Adrenal gland (tissue), 12 donors: Measurements from ENCODE around the gene HYAL2. TPM values are rescaled to one million over a fixed set of nuclear protein-coding genes. Genes with fewer than 3 reads are reported as not detected.

Experiments used
- DNase-seq, 7 donors: peaks; one replicate each; pipeline ENCODE4 v3.0.0-alpha.2; 2019 to 2020
- H3K27ac ChIP-seq, 5 donors: fragments of 200-600 bp; sonication (generic) in 4 of 5; 1 replicate in 3 of 5; 2 replicates in 2 of 5; pipeline versions ENCODE4 v1.5.1 to v1.8.0; 2016 to 2020; ENCODE audit warnings: mild to moderate bottlenecking in 1 of 5
- H3K27me3 ChIP-seq: fragments of 200-600 bp; 2 replicates; pipeline ENCODE4 v1.8.0; 2021
- H3K36me3 ChIP-seq, 2 donors: fragments of 200-600 bp; replicated peaks in 1 of 2; 1 replicate in 1 of 2; 2 replicates in 1 of 2; pipeline versions ENCODE4 v1.5.1 to v1.8.0; 2018 to 2022
- H3K4me1 ChIP-seq, 2 donors: fragments of 200-600 bp; replicated peaks in 1 of 2; 1 replicate in 1 of 2; 2 replicates in 1 of 2; pipeline versions ENCODE4 v1.5.1 to v1.8.0; 2018 to 2021
- H3K4me3 ChIP-seq, 4 donors: fragments of 200-600 bp; sonication (generic) in 3 of 4; one replicate each; pipeline ENCODE4 v1.5.1; 2016 to 2018
- H3K9me3 ChIP-seq, 3 donors: fragments of 200-600 bp; sonication (generic) in 1 of 3; replicated peaks in 1 of 3; 1 replicate in 2 of 3; 2 replicates in 1 of 3; pipeline versions ENCODE4 v1.5.1 to v1.8.0; 2016 to 2021
- POLR2A ChIP-seq, 2 donors: fragments of 450-650 bp; IDR thresholded peaks; one replicate each; pipeline ENCODE4 v1.6.1; 2017; ENCODE audit warnings: antibody characterized with exemption in 2 of 2, mild to moderate bottlenecking in 2 of 2, moderate library complexity in 1 of 2
- WGBS, 4 donors: extraction: QIAGEN DNeasy Blood & Tissue Kit in 2 of 4; methylation state at CpG; one replicate each; pipeline versions ENCODE4 v1.1.5 to v1.1.7; 2013 to 2017; 5-methylcytosine and 5-hydroxymethylcytosine counted together
- intact Hi-C, 2 donors: fragments of 100-400 bp; cut with DNase I; formaldehyde crosslinking; loops; one replicate each; pipeline versions ENCODE4 v1.14.1 to v1.15.0; 2022 to 2023
- polyA plus RNA-seq, 3 donors: library from polyadenylated mRNA; stranded (reverse); fragments of 200-250 nt in 2 of 3; fragments of 350-450 nt in 1 of 3; fragmentation: Illumina TruSeq in 1 of 3; extraction: RNeasy Lipid Tissue Mini Kit (QIAGEN cat#74804) in 1 of 3; gene quantifications; one replicate each; pipeline ENCODE4 v1.2.3, GENCODE V29; 2013 to 2014
- total RNA-seq, 9 donors: library from RNA; depleted of rRNA in 4 of 9; stranded (reverse); fragments of >200 nt in 4 of 9; fragments of 120-200 nt in 1 of 9; fragmentation: NEBNext Ultra II Directional in 1 of 9; extraction: Animal tissue kit (Norgen Biotek cat#: 25700) in 1 of 9; gene quantifications; one replicate each; pipeline versions ENCODE4 v1.1.0 to v1.2.4, GENCODE V29; 2013 to 2023
- TF ChIP-seq, protein P1 (sequence below), 6 experiments: fragments of 450-650 bp in 4 of 6; fragments of 200-600 bp in 2 of 6; sonication (generic) in 1 of 6; IDR thresholded peaks; 1 replicate in 5 of 6; 2 replicates in 1 of 6; pipeline versions ENCODE4 v1.5.1 to v1.8.0; 2016 to 2021; ENCODE audit warnings: antibody characterized with exemption in 6 of 6, mild to moderate bottlenecking in 2 of 6, moderate library complexity in 1 of 6
- donor health status: healthy with polysubstance abuse.
- donor health status: Bipolar disorder and iron deficiency.
- donor health status: DM: yes; HTN: yes; CAD: no.
- donor health status: DM: no; HTN: no; CAD: no.
- donor health status: DM: no; HTN: no; CAD: no.
- donor health status: DM: yes; HTN: yes; CAD: no.

The HYAL2 gene
- total and polyA plus RNA-seq, 12 donors, result 28.0 to 186 (median 99.8) TPM

DNA sequence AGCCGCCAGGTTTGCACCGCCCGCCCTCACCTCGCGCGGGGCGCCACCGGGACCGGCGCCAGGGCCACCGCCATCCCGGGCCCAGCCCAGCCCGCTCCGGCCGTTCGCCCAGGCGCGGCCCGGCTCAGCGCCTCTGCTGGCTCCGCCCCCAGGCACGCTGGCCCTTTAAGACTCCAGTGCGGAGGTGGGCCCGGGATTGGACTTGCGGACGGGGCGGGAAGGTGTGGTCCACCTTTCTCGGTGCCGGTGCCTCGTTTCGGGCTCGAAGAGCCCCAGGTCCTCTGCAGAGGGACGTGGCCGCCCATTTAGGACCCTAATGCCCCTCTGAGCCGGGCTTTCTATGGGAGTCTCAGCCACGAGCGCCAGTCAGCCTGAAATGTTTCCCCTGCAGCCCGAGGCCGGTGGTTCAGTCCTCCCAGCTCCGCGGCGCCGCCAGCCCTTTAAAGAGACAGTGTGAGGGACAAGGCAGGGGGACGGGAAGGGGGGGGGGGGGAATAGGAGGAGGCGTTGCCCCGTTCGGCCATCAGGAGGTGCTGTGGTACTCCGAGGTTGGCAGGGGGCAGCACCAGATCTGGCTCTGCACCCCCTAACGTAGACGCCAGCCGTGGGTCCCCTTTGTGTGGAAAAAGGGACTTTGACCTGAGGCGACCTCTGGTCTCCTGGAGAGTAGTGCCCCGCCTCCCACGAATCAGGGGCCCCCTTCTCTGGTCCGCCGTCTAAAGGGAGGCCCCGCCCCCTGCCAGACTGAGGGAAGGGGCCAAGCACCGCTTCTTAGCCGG lies 1.0 kb downstream of the HYAL2 start:
- H3K4me1 ChIP-seq, result peaks cover 44 to 73% of the 10 kb centered on the region in 2 donors
- intact Hi-C loops, result loop anchor here in 1 of 2 donors (5.0 kb wide), 1 partner anchor 49 kb away; no protein-coding TSS in a partner anchor
- H3K27ac ChIP-seq, result peak overlapping the region; percentile 83 to 98 (median 94)
- no peaks in the 10 kb centered on the region for H3K27me3 ChIP-seq
- H3K9me3 ChIP-seq, result no peaks in the 10 kb centered on the region
- H3K4me3 ChIP-seq, result peak overlapping the region; percentile 25 to 96 (median 62)
- TF ChIP-seq, protein P1, sequence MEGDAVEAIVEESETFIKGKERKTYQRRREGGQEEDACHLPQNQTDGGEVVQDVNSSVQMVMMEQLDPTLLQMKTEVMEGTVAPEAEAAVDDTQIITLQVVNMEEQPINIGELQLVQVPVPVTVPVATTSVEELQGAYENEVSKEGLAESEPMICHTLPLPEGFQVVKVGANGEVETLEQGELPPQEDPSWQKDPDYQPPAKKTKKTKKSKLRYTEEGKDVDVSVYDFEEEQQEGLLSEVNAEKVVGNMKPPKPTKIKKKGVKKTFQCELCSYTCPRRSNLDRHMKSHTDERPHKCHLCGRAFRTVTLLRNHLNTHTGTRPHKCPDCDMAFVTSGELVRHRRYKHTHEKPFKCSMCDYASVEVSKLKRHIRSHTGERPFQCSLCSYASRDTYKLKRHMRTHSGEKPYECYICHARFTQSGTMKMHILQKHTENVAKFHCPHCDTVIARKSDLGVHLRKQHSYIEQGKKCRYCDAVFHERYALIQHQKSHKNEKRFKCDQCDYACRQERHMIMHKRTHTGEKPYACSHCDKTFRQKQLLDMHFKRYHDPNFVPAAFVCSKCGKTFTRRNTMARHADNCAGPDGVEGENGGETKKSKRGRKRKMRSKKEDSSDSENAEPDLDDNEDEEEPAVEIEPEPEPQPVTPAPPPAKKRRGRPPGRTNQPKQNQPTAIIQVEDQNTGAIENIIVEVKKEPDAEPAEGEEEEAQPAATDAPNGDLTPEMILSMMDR (IDR thresholded peaks at IDR 0.05), result peak; percentile 20 to 66 (median 32)
- peak; percentile 36 to 69 for TF ChIP-seq POLR2A (IDR thresholded peaks at IDR 0.05)
- 1% methylated on average over 47 to 59 of the region's 59 CpGs; no CpG with 5 or more reads in 1 of the 4 donors for WGBS, 4 donors
- H3K36me3 ChIP-seq, result peaks cover 0 to 39% of the 10 kb centered on the region in 2 donors
- peak; percentile 89 to 94 (median 91) for DNase-seq

DNA sequence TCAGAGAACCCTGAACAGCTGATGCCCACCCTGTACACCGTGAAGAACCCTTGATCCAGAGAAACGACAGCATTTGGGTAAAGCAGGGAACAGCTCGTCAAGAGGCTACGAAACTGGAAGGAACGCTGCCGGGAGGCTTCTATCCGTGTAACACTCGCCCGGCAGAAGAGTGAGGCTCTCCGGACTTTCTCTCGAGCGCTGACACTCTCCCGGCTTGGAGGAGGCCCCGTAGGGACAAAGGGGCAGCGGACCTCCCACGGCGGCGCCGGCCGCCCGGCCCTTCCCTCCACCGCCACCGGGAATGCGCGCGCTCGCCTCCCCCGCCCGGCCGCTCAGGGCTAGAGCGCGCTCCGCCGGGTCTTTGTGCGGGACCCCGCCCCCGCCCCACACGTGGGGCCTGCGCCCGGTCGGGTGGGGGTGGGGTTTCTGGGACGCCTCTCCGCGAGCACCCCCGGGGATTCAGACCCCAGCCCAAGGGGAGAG lies 1.7 kb downstream of the HYAL2 start:
- Histone ChIP-seq H3K27ac (peak overlapping the region; percentile 83 to 98 (median 94)), H3K4me1 (peaks cover 45 to 75% of the 10 kb centered on the region in 2 donors), H3K4me3 (peak overlapping the region; percentile 25 to 96 (median 62)), H3K27me3 (no peaks in the 10 kb centered on the region), H3K9me3 (no peaks in the 10 kb centered on the region), H3K36me3 (peaks cover 0 to 37% of the 10 kb centered on the region in 2 donors)
- peak in 5 of 7 donors; percentile 64 to 84 (median 80) for DNase-seq
- intact Hi-C loops, result loop anchor here in 1 of 2 donors (5.0 kb wide), 1 partner anchor 49 kb away; no protein-coding TSS in a partner anchor
- TF ChIP-seq, protein P1 (IDR thresholded peaks at IDR 0.05), result no peak
- TF ChIP-seq POLR2A (IDR thresholded peaks at IDR 0.05), result no peak
- 0% methylated on average over 11 to 45 of the region's 45 CpGs for WGBS, 4 donors

DNA sequence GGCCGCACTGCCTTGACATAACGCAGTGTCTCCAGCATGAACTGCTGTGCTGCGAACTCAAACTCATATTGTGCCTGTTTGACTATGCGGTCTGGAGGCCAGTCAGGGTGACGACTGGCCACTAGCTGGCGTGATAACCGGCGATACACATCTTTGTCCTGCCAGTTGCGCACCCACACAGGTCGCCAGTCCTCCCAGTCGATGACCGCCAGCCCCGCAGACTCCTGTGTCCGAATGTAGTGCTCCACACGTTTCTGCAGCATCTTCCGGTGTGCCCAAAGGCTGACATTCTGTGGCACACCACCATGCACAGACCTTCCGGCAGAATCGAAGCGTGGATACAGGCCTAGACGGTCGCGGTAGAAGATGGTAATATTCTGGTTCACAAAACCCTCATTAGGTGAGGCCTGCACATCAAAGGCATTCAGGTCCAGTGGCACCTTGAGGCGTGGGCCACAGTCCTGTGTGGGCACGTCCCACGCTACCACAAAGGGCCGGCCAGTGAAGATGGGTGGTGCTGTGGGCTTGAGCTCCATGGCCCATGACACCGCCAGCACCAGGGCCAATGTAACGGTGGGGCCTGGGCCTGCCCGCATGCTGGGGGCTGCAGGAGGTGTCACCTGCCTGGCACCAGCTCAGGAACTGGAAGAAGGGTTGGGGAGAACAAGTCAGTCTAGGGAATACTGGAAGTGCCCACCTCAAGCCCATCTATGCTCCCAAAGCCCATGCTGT lies 2.5 kb downstream of the HYAL2 start:
- no peaks in the 10 kb centered on the region for H3K9me3 ChIP-seq
- peaks cover 0 to 31% of the 10 kb centered on the region in 2 donors for H3K36me3 ChIP-seq
- no peaks in the 10 kb centered on the region for H3K27me3 ChIP-seq
- DNase-seq, result no peak
- intact Hi-C loops, result loop anchor here in 1 of 2 donors (5.0 kb wide), 1 partner anchor 48 kb away; no protein-coding TSS in a partner anchor
- peak overlapping the region in 3 of 5 donors; percentile 94 to 98 (median 95) for H3K27ac ChIP-seq
- peak overlapping the region in 2 of 4 donors; percentile 71 to 96 for H3K4me3 ChIP-seq
- 75 to 87% (median 78%) methylated on average over 16 to 29 of the region's 29 CpGs for WGBS, 4 donors
- TF ChIP-seq, protein P1 (IDR thresholded peaks at IDR 0.05), result no peak
- no peak for TF ChIP-seq POLR2A (IDR thresholded peaks at IDR 0.05)
- peaks cover 45 to 75% of the 10 kb centered on the region in 2 donors for H3K4me1 ChIP-seq
